ENCODE measurements around the gene FSD2. TPM values are rescaled to one million over a fixed set of nuclear protein-coding genes. Genes with fewer than 3 reads are reported as not detected.

FSD2 gene
- total and polyA plus RNA-seq, 9 of the 15 experiments (the other 6 are each of a cell fraction or from before 2014, with no cell fraction given) = 0.01 to 0.06 TPM; not detected in 7

DNA sequence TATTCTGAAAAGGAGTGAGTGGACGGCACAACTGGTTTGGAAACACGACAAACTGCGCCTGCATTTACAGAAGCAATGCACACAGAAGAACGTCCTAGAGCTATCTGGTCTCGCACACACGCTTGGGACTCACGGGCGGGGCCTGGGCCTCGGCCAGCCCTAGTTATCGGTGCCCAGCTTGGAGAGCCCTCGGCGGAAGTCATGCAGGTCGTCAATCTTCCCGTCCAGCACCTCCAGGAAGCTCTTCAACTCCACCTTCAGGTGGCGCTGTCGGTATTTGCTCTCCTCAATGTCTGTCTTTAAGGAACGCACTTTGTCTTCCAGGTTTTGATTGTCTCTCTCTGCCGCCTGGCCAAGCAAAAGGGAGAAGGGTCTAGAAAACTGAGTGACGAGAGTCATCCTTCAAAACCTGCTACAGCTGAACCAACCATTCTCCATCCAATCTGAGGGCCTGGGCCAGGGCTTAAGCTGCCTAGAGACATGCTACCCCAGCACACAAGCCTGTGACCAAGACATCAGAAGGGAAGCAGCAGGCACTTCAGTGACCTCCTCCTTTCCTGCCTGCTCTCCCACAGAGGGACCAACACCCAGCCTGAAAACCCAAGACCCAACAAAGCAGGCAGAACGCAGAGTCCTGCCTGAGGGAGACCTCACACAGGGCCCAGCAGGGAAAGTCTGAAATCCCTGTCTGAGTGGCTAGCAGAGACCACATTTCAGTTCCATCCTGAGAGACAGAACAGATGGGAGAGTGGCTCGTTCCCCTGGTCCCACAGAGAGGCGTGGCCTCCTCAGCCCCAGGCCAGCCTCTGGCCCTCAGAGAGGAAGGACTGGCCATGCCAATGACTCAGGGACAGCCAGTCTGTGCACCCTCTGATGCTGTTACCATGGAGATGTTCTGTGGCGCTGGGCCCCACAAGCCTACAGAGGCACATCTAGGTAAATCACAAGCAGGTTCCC lies 44.0 kb upstream of the FSD2 start (continued):
- TF ChIP-seq, protein P1, sequence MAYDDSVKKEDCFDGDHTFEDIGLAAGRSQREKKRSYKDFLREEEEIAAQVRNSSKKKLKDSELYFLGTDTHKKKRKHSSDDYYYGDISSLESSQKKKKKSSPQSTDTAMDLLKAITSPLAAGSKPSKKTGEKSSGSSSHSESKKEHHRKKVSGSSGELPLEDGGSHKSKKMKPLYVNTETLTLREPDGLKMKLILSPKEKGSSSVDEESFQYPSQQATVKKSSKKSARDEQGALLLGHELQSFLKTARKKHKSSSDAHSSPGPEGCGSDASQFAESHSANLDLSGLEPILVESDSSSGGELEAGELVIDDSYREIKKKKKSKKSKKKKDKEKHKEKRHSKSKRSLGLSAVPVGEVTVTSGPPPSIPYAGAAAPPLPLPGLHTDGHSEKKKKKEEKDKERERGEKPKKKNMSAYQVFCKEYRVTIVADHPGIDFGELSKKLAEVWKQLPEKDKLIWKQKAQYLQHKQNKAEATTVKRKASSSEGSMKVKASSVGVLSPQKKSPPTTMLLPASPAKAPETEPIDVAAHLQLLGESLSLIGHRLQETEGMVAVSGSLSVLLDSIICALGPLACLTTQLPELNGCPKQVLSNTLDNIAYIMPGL (CRISPR knock-in tag; IDR thresholded peaks at IDR 0.05) = no peak
- TF ChIP-seq TGIF2 (CRISPR knock-in tag; IDR thresholded peaks at IDR 0.05) (no peak), ZNF24 (IDR thresholded peaks at IDR 0.05) (peak; percentile 81), CBX1 (IDR thresholded peaks at IDR 0.05; ENCODE audit: low read depth) (peak; percentile 37; the same call in 1 of the 2 replicates), RBM25 (IDR thresholded peaks at IDR 0.05; ENCODE audit: low read depth, low read length, severe bottlenecking) (no peak), MTF1 (CRISPR knock-in tag; IDR thresholded peaks at IDR 0.05; ENCODE audit: borderline replicate concordance) (no peak), PCBP1 (IDR thresholded peaks at IDR 0.05; ENCODE audit: low read depth, low read length, poor library complexity, severe bottlenecking) (no peak), XRCC4 (IDR thresholded peaks at IDR 0.05; ENCODE audit: extremely low read depth, insufficient read depth, insufficient read length) (no peak), HCFC1 (IDR thresholded peaks at IDR 0.05; ENCODE audit: low read depth, low read length) (peak; percentile 54), TEAD4 (IDR thresholded peaks at IDR 0.05; ENCODE audit: low read length) (peak; percentile 95), TEAD4 (CRISPR knock-in tag; IDR thresholded peaks at IDR 0.05; ENCODE audit: borderline replicate concordance) (no peak), TAF1 (IDR thresholded peaks at IDR 0.05; ENCODE audit: control insufficient read depth, extremely low read depth, insufficient read depth, low read length, severe bottlenecking) (peak; percentile 73), CBX8 (IDR thresholded peaks at IDR 0.05; ENCODE audit: borderline replicate concordance, extremely low read depth, low read depth, low read length, poor library complexity, severe bottlenecking) (no peak), ZNF644 (tag; IDR thresholded peaks at IDR 0.05; ENCODE audit: low read depth) (no peak), SPI1 (IDR thresholded peaks at IDR 0.05; ENCODE audit: borderline replicate concordance, low read depth, low read length) (peak; percentile 73)
- TF ChIP-seq, protein P2, sequence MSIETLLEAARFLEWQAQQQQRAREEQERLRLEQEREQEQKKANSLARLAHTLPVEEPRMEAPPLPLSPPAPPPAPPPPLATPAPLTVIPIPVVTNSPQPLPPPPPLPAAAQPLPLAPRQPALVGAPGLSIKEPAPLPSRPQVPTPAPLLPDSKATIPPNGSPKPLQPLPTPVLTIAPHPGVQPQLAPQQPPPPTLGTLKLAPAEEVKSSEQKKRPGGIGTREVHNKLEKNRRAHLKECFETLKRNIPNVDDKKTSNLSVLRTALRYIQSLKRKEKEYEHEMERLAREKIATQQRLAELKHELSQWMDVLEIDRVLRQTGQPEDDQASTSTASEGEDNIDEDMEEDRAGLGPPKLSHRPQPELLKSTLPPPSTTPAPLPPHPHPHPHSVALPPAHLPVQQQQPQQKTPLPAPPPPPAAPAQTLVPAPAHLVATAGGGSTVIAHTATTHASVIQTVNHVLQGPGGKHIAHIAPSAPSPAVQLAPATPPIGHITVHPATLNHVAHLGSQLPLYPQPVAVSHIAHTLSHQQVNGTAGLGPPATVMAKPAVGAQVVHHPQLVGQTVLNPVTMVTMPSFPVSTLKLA (conservative IDR thresholded peaks at IDR 0.05) = peak in 1 of 2 experiments; percentile 69; a peak in 3 of 4 replicates
- TF ChIP-seq, protein P3, sequence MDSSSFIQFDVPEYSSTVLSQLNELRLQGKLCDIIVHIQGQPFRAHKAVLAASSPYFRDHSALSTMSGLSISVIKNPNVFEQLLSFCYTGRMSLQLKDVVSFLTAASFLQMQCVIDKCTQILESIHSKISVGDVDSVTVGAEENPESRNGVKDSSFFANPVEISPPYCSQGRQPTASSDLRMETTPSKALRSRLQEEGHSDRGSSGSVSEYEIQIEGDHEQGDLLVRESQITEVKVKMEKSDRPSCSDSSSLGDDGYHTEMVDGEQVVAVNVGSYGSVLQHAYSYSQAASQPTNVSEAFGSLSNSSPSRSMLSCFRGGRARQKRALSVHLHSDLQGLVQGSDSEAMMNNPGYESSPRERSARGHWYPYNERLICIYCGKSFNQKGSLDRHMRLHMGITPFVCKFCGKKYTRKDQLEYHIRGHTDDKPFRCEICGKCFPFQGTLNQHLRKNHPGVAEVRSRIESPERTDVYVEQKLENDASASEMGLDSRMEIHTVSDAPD (CRISPR knock-in tag; IDR thresholded peaks at IDR 0.05) = no peak
- TF ChIP-seq, protein P4, sequence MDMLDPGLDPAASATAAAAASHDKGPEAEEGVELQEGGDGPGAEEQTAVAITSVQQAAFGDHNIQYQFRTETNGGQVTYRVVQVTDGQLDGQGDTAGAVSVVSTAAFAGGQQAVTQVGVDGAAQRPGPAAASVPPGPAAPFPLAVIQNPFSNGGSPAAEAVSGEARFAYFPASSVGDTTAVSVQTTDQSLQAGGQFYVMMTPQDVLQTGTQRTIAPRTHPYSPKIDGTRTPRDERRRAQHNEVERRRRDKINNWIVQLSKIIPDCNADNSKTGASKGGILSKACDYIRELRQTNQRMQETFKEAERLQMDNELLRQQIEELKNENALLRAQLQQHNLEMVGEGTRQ (CRISPR knock-in tag; IDR thresholded peaks at IDR 0.05) = no peak
